ENCODE results near the gene LTBP4. TPM values are rescaled to one million over a fixed set of nuclear protein-coding genes. Genes with fewer than 3 reads are reported as not detected.
"Not testable (repeated sequence)": the region's sequence is repeated elsewhere in the genome, so short reads cannot be mapped to it uniquely, and the experiment has no call there.

Gene LTBP4
- 3.7 and 11.0 TPM in 2 replicates for total RNA-seq
- 12.3 TPM for polyA plus RNA-seq (2012)

DNA sequence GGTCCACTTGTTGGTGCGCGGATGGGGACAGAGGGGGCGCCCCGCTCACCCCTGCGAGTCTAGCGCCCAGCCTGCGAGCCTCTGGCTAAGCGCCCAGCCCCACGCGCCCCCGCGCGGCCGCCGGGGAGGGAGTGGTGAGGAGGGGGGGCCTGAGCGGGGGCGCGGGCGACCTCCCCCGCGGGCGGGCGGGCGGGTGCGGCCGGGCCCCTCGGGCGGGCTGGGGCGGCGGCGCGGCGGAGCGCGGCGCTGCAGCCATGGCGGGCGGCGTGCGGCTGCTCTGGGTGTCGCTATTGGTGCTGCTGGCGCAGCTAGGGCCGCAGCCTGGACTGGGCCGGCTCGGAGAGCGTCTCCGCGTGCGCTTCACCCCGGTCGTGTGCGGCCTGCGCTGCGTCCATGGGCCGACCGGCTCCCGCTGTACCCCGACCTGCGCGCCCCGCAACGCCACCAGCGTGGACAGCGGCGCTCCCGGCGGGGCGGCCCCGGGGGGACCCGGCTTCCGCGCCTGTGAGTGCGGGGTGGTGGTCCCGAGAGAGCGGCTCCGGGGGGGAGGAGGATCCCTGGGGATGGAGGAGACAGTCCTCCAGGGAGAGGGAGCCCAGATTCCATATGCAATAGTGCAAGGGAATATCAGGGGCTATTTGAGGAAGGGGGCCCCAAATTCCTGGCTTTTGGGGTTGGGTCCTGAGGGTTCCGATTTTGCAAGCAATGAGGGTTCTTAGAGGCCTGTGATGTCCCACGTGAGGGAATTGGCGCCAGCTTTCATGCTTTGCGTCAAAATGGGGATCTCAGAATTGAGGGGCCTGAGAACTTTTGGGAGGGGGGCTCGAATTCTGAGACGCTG lies at the start of gene LTBP4:
LTBP4 (plus strand) TSS at position 236 of the 841 bp plus-strand sequence; CDS start at position 255, 19 bp downstream.
- DNase-seq (ENCODE audit: low read depth): peak; percentile 32

GRCh38 chr19:40552848-40553247 lies 48.3 kb upstream of the LTBP4 start:
- no peak for DNase-seq (ENCODE audit: low read depth)

DNA sequence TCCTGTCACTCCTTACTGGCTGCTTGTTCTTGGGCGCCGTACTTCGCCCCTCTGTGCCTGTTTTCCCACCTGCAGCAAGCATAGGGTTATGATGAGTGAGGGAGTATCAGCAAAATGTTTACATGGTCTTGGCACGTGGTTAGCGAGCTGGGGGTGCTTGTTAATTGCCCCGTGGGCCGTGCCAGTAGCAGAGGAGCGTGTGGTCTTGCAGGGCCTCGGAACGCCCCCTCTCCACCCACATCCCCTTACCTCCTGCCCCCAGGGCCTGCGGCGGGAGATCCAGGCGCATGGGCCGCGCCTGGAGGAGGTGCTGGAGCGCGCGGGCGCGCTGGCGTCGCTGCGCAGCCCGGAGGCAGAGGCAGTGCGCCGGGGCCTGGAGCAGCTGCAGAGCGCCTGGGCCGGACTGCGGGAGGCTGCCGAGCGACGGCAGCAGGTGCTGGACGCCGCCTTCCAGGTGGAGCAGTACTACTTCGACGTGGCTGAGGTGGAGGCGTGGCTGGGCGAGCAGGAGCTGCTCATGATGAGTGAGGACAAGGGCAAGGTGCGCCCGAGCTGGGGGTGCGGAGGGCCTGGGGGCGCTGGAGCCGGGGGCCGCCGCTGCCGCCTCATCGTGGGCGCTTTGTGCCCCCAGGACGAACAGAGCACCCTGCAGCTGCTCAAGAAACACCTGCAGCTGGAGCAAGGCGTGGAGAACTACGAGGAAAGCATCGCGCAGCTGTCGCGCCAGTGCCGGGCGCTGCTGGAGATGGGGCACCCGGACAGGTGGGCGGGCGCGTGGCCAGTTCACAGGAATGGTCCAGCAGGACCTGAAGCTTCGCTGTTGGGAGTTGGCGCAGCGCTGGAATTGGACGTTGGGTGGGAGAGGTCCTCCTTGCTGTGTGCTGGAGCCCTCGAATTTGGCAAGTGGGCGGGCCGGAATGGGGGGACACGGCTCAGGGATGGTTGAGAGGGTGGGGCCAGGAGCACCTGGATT lies 47.0 kb upstream of the LTBP4 start:
- no peak for DNase-seq (ENCODE audit: low read depth)

DNA sequence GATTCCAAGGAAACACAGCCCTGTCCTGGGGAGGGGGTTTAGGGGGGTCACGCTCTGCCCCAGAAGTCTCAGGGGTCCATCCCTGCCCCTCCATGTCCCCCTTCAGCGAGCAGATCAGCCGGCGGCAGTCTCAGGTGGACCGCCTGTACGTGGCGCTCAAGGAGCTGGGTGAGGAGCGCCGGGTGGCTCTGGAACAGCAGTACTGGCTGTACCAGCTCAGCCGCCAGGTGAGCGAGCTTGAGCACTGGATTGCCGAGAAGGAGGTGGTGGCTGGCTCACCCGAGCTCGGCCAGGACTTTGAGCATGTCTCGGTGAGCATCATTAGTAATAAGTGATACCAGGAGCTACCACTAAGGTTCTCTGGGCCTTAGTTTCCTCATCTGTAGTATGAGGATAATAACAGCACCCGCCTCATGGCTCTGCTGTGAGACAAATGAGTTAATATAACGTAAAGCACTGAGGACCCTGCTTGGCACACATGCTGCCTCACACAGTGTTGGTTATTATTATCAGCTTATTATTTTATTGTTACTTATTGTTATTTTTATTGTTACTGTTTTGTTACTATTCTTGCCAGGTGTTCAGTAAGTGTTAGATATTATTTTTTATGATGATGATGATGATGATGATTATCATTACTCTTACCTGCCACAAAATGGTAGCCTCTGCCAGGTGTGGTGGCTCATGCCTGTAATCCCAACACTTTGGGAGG lies 45.0 kb upstream of the LTBP4 start:
- DNase-seq (ENCODE audit: low read depth): no peak

DNA sequence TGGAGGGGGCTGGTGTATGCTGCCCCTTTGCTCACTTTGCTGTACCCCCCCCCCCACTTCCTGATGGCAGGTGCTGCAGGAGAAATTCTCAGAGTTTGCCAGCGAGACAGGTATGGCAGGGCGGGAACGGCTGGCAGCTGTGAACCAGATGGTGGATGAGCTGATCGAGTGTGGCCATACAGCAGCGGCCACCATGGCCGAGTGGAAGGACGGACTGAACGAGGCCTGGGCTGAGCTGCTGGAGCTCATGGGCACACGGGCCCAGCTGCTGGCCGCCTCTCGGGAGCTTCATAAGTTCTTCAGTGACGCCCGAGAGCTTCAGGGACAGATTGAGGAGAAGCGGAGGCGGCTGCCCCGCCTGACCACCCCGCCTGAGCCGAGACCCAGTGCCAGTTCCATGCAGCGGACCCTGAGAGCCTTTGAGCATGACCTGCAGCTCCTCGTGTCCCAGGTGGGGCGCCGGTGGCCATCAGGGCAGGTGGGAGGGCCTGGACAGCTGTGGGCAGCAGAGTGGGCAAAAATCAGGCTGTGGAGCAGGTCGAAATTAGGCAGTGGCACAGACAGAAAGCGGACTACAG lies 44.1 kb upstream of the LTBP4 start:
- DNase-seq (ENCODE audit: low read depth): no peak

DNA sequence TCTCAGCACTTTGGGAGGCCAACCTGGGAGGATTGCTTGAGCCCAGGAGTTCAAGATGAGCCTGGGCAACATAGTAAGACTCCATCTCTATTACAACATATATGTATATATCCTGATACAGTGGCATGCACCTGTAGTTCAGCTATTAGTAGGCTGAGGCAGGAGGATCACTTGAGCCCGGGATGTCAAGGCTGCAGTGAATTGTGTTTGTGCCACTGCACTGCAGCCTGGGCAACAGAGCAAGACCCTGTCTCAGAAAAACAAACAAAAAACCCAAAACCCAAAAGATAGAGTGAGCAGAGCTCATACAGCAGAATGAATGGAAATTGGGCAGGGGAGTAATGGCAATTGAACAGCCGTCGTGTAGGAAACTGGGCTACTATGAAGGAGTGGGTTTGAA lies 41.8 kb upstream of the LTBP4 start:
- DNase-seq (ENCODE audit: low read depth): no peak

- DNase-seq (ENCODE audit: low read depth): no peak
Measured at GRCh38 chr19:40560092-40560507, 41.1 kb upstream of the LTBP4 start.

GRCh38 chr19:40561947-40562346 lies 39.2 kb upstream of the LTBP4 start:
- no peak for DNase-seq (ENCODE audit: low read depth)

DNA sequence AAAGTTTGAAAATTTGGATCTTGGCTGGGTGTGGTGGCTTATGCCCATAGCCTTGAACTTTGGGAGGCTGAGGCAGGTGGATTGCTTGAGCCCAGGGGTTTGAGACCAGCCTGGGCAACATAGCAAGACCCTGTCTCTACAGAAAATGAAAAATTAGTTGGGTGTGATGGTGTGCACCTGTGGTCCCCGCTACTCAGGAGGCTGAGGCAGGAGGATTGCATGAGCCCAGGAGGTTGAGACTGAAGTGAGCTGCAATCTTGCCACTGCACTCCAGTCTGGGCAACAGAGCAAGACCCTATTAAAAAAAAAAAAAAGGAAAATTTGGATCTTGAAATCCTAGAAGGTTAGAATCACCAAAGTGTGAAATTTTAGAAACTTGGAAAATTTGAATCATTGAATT lies 36.6 kb upstream of the LTBP4 start:
- not testable (repeated sequence) for DNase-seq (ENCODE audit: low read depth)

- no peak for DNase-seq (ENCODE audit: low read depth)
Measured at GRCh38 chr19:40565355-40565754, 35.8 kb upstream of the LTBP4 start.

- DNase-seq (ENCODE audit: low read depth): no peak
Measured at GRCh38 chr19:40565910-40566495, 35.2 kb upstream of the LTBP4 start.

DNA sequence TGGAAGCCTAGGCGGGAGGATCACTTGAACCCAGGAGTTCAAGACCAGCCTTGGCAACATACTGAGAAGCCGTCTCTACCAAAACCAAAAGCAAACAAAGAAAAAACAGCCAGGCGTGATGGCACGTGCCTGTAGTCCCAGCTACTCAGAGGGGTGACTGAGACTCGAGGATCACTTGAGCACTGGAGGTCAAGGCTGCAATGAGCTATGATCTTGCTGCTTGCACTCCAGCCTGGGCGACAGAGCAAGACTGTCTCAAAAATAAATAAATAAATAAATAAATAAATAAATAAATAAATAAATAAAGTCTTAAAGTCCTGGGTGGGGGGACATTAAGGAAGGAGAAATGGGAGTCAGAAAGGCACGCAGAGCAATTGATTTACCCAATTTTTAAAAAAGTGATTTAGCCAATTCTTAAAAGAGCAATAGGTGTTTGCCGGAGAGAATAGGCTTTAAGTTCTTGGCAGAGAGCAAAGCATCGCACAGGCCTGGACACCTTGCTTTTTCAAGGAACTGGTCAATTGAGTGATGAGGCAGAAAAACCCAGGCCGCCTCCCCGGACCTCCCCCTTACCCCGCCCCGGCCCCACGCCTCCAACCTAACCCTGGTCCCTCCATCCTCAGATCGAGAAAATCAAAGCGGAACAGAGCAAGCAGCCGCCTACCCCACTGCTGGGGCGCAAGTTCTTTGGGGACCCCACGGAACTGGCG lies 34.0 kb upstream of the LTBP4 start:
- no peak for DNase-seq (ENCODE audit: low read depth)

DNA sequence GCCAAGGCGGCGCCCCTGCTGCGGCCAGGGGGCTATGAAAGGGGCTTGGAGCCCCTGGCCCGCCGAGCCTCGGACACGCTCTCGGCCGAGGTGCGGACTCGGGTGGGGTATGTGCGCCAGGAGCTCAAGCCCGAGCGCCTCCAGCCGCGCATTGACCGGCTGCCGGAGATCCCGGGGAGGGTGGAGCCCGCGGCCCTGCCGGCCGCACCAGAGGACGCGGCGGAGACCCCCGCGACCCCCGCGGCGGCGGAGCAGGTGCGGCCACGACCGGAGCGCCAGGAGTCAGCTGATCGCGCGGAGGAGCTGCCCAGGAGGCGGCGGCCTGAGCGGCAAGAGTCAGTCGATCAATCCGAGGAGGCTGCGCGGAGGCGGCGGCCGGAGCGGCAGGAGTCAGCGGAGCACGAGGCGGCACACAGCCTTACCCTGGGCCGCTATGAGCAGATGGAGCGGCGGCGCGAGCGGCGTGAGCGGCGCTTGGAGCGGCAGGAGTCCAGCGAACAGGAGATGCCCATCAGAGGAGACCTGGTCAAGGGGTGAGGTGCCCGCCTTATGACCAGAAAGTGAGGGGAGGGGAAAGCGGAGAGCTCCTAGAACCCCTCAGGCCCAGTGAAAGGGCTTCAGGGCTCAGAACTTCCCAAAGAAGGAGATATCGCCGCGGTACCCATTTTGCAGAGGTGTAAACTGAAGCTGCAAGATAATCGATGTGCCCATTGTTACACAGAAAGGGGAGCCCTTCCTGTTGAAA lies 33.2 kb upstream of the LTBP4 start:
- no peak for DNase-seq (ENCODE audit: low read depth)

DNA sequence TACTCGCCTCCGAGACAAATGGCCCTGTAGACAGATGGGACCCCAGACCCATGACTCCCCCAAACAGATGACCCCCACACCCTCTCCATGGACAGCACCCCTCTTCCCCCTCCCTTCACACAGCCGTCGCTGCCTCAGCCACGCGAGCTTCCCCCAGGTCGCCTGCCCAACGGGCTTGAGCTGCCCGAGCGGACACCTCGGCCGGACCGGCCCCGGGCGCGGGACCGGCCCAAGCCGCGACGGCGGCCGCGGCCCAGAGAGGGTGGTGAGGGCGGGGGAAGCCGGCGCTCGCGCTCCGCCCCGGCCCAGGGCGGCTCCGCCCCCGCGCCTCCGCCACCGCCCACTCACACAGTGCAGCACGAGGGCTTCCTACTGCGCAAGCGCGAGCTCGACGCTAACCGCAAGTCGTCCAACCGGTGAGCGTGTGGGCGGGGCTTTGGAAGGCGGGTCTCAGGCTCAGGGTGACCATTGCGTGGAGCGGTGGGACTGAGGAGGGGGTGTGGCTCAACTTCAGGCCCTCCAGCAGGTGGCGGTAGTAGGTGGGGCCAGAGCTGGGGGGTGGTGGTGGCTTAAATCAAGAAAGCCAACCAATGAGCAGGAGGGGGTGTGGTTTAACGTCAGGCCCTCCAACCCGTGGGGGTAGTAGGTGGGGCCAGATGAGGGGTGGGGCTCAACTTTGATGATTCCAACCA lies 30.7 kb upstream of the LTBP4 start:
- DNase-seq (ENCODE audit: low read depth): peak; percentile 99

DNA sequence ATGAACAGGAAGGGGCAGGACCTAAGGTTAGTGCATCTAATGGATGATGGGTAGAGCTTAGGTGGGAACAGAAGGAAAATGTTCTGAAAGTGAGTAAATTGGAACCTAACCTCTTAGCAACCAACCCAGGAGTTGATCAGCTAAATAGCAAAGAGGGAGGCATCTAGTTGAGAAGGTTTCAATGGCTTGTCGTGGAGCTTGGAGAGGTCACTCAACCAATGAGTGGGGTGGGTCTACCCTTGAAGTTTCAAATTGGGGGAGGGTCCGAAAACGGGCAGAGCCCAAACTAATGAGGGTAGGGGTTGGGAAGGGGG lies 30.2 kb upstream of the LTBP4 start:
- no peak for DNase-seq (ENCODE audit: low read depth)

- DNase-seq (ENCODE audit: low read depth): no peak
Measured at GRCh38 chr19:40571831-40572495, 29.2 kb upstream of the LTBP4 start.

DNA sequence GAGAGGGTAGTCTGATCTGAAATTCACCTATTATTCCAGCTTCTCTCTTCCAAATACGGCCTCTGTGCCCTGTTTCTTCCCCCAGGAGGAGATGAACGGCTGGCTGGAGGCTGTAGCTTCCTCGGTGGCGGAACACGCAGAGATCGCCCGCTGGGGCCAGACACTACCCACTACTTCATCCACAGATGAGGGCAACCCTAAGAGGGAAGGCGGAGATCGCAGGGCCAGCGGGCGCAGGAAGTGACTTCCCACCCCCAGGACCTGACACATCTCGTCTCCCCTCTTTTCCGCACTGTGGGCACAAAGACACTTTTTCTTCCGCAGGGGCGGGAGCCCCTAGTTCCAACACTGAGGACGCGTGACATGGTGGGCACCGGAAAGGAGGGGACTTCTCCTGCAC lies 25.8 kb upstream of the LTBP4 start:
- DNase-seq (ENCODE audit: low read depth): no peak

- DNase-seq (ENCODE audit: low read depth): no peak
Measured at GRCh38 chr19:40576151-40576584, 25.0 kb upstream of the LTBP4 start.

Data from myocyte (in vitro differentiated cells).